ENCODE results near the gene ZMIZ1. TPM values are rescaled to one million over a fixed set of nuclear protein-coding genes. Genes with fewer than 3 reads are reported as not detected.
"Not testable (repeated sequence)": the region's sequence is repeated elsewhere in the genome, so short reads cannot be mapped to it uniquely, and the experiment has no call there.

The ZMIZ1 gene
- total and polyA plus RNA-seq, 8 donors, result 63.1 to 87.2 (median 76.8) TPM

DNA sequence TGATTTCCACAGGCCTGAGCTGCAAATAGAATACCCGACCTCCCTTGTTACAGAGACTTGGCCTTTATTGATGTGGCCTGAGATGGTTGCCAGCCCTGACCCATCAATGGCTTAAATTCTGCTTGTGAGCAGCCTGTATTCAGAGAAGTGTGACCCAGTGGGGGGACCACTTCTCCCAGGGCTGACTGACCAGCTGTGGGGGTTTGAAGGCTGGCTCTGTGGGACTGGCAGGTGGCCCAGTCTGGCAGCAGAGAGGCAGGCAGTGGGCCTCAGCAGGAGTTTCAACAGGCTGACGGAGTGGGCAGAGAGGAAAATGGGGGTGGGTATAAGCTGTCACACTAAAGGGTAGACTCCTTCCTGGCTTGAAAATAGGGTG lies 266.3 kb downstream of the ZMIZ1 start:
- Histone ChIP-seq H3K4me1 (peaks cover 0 to 12% of the 10 kb centered on the region in 2 donors), H3K27me3 (no peaks in the 10 kb centered on the region), H3K9me3 (no peaks in the 10 kb centered on the region), H3K27ac (no peak overlapping the region), H3K4me3 (no peak overlapping the region), H3K36me3 (no peaks in the 10 kb centered on the region)
- no peak for ATAC-seq
- intact Hi-C loops (cut with DNase I), result no loop called here
- no peak for TF ChIP-seq CTCF (IDR thresholded peaks at IDR 0.05)
- no peak for DNase-seq

GRCh38 chr10:79335470-79336235 lies 266.9 kb downstream of the ZMIZ1 start:
- DNase-seq (no peak), ATAC-seq (no peak)
- Histone ChIP-seq H3K27ac (no peak overlapping the region), H3K27me3 (no peaks in the 10 kb centered on the region), H3K36me3 (no peaks in the 10 kb centered on the region), H3K9me3 (no peaks in the 10 kb centered on the region), H3K4me3 (no peak overlapping the region), H3K4me1 (peaks cover 0 to 12% of the 10 kb centered on the region in 2 donors)
- intact Hi-C loops (cut with DNase I), result no loop called here
- TF ChIP-seq CTCF (IDR thresholded peaks at IDR 0.05), result no peak

DNA sequence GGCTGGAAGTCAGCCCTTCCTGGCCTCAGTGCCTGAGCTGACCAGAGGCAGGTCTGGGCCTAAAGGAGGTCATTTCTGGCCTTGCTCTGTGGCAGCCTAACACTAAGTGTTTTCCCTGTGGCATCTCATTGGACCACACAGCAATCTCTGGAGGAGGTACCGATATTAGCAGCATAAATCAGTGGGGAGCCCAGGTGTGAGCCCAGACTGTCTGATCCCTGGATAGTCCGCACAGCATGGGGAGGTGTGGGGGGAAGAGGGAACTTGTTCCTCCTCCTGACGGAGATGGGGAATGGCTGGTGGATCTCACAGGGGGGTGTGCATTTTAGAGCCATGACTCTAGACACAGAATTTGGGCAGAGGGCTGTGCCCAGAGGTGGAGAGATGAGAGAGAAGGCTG lies 267.5 kb downstream of the ZMIZ1 start:
- no peaks in the 10 kb centered on the region for H3K27me3 ChIP-seq
- H3K27ac ChIP-seq, result no peak overlapping the region
- ATAC-seq, result no peak
- no peaks in the 10 kb centered on the region for H3K9me3 ChIP-seq
- H3K4me3 ChIP-seq, result no peak overlapping the region
- H3K36me3 ChIP-seq, result no peaks in the 10 kb centered on the region
- peaks cover 0 to 8% of the 10 kb centered on the region in 2 donors for H3K4me1 ChIP-seq
- intact Hi-C loops (cut with DNase I), result no loop called here
- no peak for DNase-seq
- TF ChIP-seq CTCF (IDR thresholded peaks at IDR 0.05), result no peak

- Histone ChIP-seq H3K36me3 (no peaks in the 10 kb centered on the region), H3K4me3 (no peak overlapping the region), H3K27me3 (no peaks in the 10 kb centered on the region), H3K9me3 (no peaks in the 10 kb centered on the region), H3K4me1 (peaks cover 0 to 3% of the 10 kb centered on the region in 2 donors), H3K27ac (no peak overlapping the region)
- ATAC-seq (no peak), DNase-seq (no peak)
- TF ChIP-seq CTCF (IDR thresholded peaks at IDR 0.05), result no peak
- intact Hi-C loops (cut with DNase I), result no loop called here
These were observed 268.0 kb downstream of the ZMIZ1 start for GRCh38 chr10:79336739-79337138.

GRCh38 chr10:79337783-79338469 lies 269.2 kb downstream of the ZMIZ1 start:
- intact Hi-C loops (cut with DNase I); H3K27me3 ChIP-seq; H3K27ac ChIP-seq; H3K4me3 ChIP-seq; H3K9me3 ChIP-seq; H3K36me3 ChIP-seq; H3K4me1 ChIP-seq: not testable (repeated sequence)
- ATAC-seq, result peak; percentile 12
- peak in 1 of 4 donors; percentile 7 for DNase-seq

Measured in left lung (tissue), 10 donors.